Liver (tissue), 3 donors: ENCODE results near the gene AGPAT2.

Experiments used
- ATF3 ChIP-seq: IDR thresholded peaks from 2 replicates; pipeline ENCODE4 v1.6.1; 2016; ENCODE audit warnings: antibody characterized with exemption
- CTCF ChIP-seq: fragments of 150-350 bp; IDR thresholded peaks from 2 replicates; pipeline ENCODE4 v1.5.1; 2017; ENCODE audit warnings: improper control_type of control experiment, low read depth, low read length; ENCODE audit not compliant: missing input control
- donor health status: healthy.
- donor health status: healthy.

GRCh38 chr9:136668983-136669790 lies 18.1 kb downstream of the AGPAT2 start:
- TF ChIP-seq ATF3 (no peak), CTCF (no peak)
